ENCODE measurements around the gene GMDS. TPM values are rescaled to one million over a fixed set of nuclear protein-coding genes. Genes with fewer than 3 reads are reported as not detected.

GMDS gene
- total and polyA plus RNA-seq, 2 of the 13 experiments (the other 11 are each of a cell fraction or from before 2014, with no cell fraction given), result 64.4 to 112 TPM

- TF ChIP-seq, protein P1, sequence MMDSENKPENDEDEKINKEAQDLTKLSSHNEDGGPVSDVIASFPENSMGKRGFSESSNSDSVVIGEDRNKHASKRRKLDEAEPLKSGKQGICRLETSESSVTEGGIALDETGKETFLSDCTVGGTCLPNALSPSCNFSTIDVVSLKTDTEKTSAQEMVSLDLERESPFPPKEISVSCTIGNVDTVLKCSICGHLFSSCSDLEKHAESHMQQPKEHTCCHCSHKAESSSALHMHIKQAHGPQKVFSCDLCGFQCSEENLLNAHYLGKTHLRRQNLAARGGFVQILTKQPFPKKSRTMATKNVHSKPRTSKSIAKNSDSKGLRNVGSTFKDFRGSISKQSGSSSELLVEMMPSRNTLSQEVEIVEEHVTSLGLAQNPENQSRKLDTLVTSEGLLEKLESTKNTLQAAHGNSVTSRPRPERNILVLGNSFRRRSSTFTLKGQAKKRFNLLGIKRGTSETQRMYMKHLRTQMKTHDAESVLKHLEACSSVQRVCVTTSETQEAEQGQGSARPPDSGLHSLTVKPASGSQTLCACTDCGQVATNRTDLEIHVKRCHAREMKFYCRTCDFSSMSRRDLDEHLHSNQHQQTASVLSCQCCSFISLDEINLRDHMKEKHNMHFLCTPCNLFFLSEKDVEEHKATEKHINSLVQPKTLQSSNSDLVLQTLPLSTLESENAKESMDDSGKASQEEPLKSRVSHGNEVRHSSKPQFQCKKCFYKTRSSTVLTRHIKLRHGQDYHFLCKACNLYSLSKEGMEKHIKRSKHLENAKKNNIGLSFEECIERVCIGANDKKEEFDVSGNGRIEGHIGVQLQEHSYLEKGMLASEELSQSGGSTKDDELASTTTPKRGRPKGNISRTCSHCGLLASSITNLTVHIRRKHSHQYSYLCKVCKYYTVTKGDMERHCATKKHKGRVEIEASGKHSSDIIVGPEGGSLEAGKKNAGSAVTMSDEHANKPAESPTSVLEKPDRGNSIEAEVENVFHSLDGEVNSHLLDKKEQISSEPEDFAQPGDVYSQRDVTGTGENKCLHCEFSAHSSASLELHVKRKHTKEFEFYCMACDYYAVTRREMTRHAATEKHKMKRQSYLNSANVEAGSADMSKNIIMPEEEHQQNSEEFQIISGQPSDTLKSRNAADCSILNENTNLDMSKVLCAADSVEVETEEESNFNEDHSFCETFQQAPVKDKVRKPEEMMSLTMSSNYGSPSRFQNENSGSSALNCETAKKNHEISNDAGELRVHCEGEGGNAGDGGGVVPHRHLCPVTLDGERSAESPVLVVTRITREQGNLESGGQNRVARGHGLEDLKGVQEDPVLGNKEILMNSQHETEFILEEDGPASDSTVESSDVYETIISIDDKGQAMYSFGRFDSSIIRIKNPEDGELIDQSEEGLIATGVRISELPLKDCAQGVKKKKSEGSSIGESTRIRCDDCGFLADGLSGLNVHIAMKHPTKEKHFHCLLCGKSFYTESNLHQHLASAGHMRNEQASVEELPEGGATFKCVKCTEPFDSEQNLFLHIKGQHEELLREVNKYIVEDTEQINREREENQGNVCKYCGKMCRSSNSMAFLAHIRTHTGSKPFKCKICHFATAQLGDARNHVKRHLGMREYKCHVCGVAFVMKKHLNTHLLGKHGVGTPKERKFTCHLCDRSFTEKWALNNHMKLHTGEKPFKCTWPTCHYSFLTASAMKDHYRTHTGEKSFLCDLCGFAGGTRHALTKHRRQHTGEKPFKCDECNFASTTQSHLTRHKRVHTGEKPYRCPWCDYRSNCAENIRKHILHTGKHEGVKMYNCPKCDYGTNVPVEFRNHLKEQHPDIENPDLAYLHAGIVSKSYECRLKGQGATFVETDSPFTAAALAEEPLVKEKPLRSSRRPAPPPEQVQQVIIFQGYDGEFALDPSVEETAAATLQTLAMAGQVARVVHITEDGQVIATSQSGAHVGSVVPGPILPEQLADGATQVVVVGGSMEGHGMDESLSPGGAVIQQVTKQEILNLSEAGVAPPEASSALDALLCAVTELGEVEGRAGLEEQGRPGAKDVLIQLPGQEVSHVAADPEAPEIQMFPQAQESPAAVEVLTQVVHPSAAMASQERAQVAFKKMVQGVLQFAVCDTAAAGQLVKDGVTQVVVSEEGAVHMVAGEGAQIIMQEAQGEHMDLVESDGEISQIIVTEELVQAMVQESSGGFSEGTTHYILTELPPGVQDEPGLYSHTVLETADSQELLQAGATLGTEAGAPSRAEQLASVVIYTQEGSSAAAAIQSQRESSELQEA (CRISPR knock-in tag; IDR thresholded peaks at IDR 0.05; ENCODE audit: not compliant biosample characterization), result no peak
Measured at GRCh38 chr6:1962201-1962600, 283.2 kb downstream of the GMDS start (continued).

GRCh38 chr6:1960486-1961142 is 284.8 kb downstream of the GMDS start:
- H3K9me3 ChIP-seq (ENCODE audit: low read length), result no peaks in the 10 kb centered on the region
- H3K27me3 ChIP-seq (ENCODE audit: control insufficient read depth in 1 of 2, insufficient read depth in 2 of 2, low read length in 2 of 2), result no peaks in the 10 kb centered on the region
- H4K20me1 ChIP-seq (ENCODE audit: insufficient read depth, low read length), result no peaks in the 10 kb centered on the region
- ChIA-PET CTCF (ENCODE audit: low intra/inter-chr PET ratio, low total read pairs) (no interaction called here), POLR2A (no interaction called here)
- WGBS (ENCODE audit: low lambda C conversion rate), result 96% methylated on average over 13 of the region's 13 CpGs
- H3K4me1 ChIP-seq (ENCODE audit: insufficient read depth, low read length), result no peaks in the 10 kb centered on the region
- ATAC-seq (no peak), DNase-seq (ENCODE audit: low spot score) (no peak), FAIRE-seq (no peak)
- intact Hi-C loops (cut with micrococcal nuclease; ENCODE audit: unreplicated experiment), result no loop called here
- peaks cover 9 to 51% of the 10 kb centered on the region in 2 experiments for H3K36me3 ChIP-seq (replicated peaks in 1 of 2; ENCODE audit: control insufficient read depth in 1 of 2, insufficient read depth in 2 of 2, low read length in 2 of 2)
- H3K4me3 ChIP-seq (replicated peaks in 1 of 3; ENCODE audit: insufficient read depth in 1 of 3, low read depth in 2 of 3, low read length in 3 of 3), result no peak overlapping the region
- no peak overlapping the region for H3K9ac ChIP-seq (ENCODE audit: insufficient read depth, low read depth, low read length)
- TF ChIP-seq RBM22 (optimal IDR thresholded peaks at IDR 0.05; ENCODE audit: low read length), result peak; percentile 18
- no peak for TF ChIP-seq DNMT3B (CRISPR knock-in tag; conservative IDR thresholded peaks at IDR 0.05)
- TF ChIP-seq ATM (IDR thresholded peaks at IDR 0.05; ENCODE audit: borderline replicate concordance), result no peak
- TF ChIP-seq, protein P2, sequence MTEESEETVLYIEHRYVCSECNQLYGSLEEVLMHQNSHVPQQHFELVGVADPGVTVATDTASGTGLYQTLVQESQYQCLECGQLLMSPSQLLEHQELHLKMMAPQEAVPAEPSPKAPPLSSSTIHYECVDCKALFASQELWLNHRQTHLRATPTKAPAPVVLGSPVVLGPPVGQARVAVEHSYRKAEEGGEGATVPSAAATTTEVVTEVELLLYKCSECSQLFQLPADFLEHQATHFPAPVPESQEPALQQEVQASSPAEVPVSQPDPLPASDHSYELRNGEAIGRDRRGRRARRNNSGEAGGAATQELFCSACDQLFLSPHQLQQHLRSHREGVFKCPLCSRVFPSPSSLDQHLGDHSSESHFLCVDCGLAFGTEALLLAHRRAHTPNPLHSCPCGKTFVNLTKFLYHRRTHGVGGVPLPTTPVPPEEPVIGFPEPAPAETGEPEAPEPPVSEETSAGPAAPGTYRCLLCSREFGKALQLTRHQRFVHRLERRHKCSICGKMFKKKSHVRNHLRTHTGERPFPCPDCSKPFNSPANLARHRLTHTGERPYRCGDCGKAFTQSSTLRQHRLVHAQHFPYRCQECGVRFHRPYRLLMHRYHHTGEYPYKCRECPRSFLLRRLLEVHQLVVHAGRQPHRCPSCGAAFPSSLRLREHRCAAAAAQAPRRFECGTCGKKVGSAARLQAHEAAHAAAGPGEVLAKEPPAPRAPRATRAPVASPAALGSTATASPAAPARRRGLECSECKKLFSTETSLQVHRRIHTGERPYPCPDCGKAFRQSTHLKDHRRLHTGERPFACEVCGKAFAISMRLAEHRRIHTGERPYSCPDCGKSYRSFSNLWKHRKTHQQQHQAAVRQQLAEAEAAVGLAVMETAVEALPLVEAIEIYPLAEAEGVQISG (CRISPR knock-in tag; IDR thresholded peaks at IDR 0.05), result no peak
- TF ChIP-seq, protein P3, sequence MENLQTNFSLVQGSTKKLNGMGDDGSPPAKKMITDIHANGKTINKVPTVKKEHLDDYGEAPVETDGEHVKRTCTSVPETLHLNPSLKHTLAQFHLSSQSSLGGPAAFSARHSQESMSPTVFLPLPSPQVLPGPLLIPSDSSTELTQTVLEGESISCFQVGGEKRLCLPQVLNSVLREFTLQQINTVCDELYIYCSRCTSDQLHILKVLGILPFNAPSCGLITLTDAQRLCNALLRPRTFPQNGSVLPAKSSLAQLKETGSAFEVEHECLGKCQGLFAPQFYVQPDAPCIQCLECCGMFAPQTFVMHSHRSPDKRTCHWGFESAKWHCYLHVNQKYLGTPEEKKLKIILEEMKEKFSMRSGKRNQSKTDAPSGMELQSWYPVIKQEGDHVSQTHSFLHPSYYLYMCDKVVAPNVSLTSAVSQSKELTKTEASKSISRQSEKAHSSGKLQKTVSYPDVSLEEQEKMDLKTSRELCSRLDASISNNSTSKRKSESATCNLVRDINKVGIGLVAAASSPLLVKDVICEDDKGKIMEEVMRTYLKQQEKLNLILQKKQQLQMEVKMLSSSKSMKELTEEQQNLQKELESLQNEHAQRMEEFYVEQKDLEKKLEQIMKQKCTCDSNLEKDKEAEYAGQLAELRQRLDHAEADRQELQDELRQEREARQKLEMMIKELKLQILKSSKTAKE (CRISPR knock-in tag; IDR thresholded peaks at IDR 0.05; ENCODE audit: borderline replicate concordance), result no peak
- no peak for TF ChIP-seq NR2F6 (IDR thresholded peaks at IDR 0.05)
- no peak for TF ChIP-seq NR2F6 (CRISPR knock-in tag; IDR thresholded peaks at IDR 0.05)
- no peak overlapping the region for H3K27ac ChIP-seq (ENCODE audit: extremely low read length, insufficient read depth, low read length)
- in situ Hi-C loops (cut with HindIII; ENCODE audit: extremely low pct_ligation_motif_present, low pct_unique_long_range_greater_than_20kb), result no loop called here
- H2AFZ ChIP-seq (ENCODE audit: low read length), result no peak overlapping the region
- no TSS peak for BruUV-seq (replicated peaks)
- no peaks in the 10 kb centered on the region for H3K79me2 ChIP-seq (ENCODE audit: insufficient read depth, low read length)
- no peak overlapping the region for H3K4me2 ChIP-seq (ENCODE audit: low read depth, low read length)
